Small intestine (tissue), 7 donors: ENCODE measurements around the gene RNF135. TPM values are rescaled to one million over a fixed set of nuclear protein-coding genes. Genes with fewer than 3 reads are reported as not detected.

Source experiments
- DNase-seq, 2 donors: peaks; one replicate each; pipeline versions ENCODE4 v3.0.0 to v3.0.0-alpha.2; 2013
- FAIRE-seq: peaks from 2 replicates; lab custom pipeline; 2012; peaks lifted over from hg19 to GRCh38; lab: Jason Lieb, UNC
- H3K27ac ChIP-seq, 3 donors: one replicate each; pipeline ENCODE4 v1.5.1; 2013; ENCODE audit warnings: low read length in 2 of 3, mild to moderate bottlenecking in 2 of 3, control low read depth in 1 of 3, inconsistent platforms in 1 of 3, low read depth in 1 of 3, moderate library complexity in 1 of 3
- H3K27me3 ChIP-seq, 3 donors: one replicate each; pipeline ENCODE4 v1.6.1; 2013; ENCODE audit warnings: low read length in 3 of 3, inconsistent platforms in 1 of 3; ENCODE audit not compliant: control insufficient read depth in 3 of 3, insufficient read depth in 3 of 3
- H3K36me3 ChIP-seq, 3 donors: one replicate each; pipeline ENCODE4 v1.6.1; 2013; ENCODE audit warnings: low read length in 3 of 3, inconsistent platforms in 1 of 3, low read depth in 1 of 3, mild to moderate bottlenecking in 1 of 3, moderate library complexity in 1 of 3; ENCODE audit not compliant: control insufficient read depth in 3 of 3, insufficient read depth in 2 of 3
- H3K4me1 ChIP-seq, 3 donors: one replicate each; pipeline ENCODE4 v1.6.1; 2013; ENCODE audit warnings: low read length in 2 of 3, inconsistent platforms in 1 of 3, low read depth in 1 of 3, mild to moderate bottlenecking in 1 of 3, moderate library complexity in 1 of 3; ENCODE audit not compliant: control insufficient read depth in 3 of 3, insufficient read depth in 2 of 3
- H3K4me3 ChIP-seq, 3 donors: one replicate each; pipeline ENCODE4 v1.5.1; 2013; ENCODE audit warnings: low read length in 3 of 3, control low read depth in 1 of 3, inconsistent platforms in 1 of 3, low read depth in 1 of 3, mild to moderate bottlenecking in 1 of 3, moderate library complexity in 1 of 3
- H3K9me3 ChIP-seq, 2 donors: one replicate each; pipeline ENCODE4 v1.6.1; 2013; ENCODE audit warnings: low read depth in 1 of 2, low read length in 1 of 2; ENCODE audit not compliant: control insufficient read depth in 2 of 2, insufficient read depth in 1 of 2
- polyA plus RNA-seq, 4 donors: library from polyadenylated mRNA; stranded (reverse) in 3 of 4; unstranded in 1 of 4; fragments of 200-250 nt in 3 of 4; fragments of 120-200 nt in 1 of 4; gene quantifications; one replicate each; pipeline versions ENCODE4 v1.2.1 to v1.2.3, GENCODE V29; 2013
- donor health status: healthy with polysubstance abuse.
- donor health status: control.
- donor health status: control.
- donor health status: Bipolar disorder and iron deficiency.
- donor health status: healthy.

Gene RNF135
- polyA plus RNA-seq, 4 donors: 12.3 to 20.5 (median 15.4) TPM

GRCh38 chr17:31048142-31048541, 77.3 kb downstream of the RNF135 start:
- FAIRE-seq (no peak), DNase-seq (no peak)
- H3K9me3 ChIP-seq: peaks cover 0 to 6% of the 10 kb centered on the region in 2 donors
- no peak overlapping the region for H3K4me3 ChIP-seq
- no peak overlapping the region for H3K27ac ChIP-seq
- H3K4me1 ChIP-seq: peaks cover 0 to 5% (median 0%) of the 10 kb centered on the region in 3 donors
- H3K27me3 ChIP-seq: no peaks in the 10 kb centered on the region
- peaks cover 0 to 2% (median 0%) of the 10 kb centered on the region in 3 donors for H3K36me3 ChIP-seq

- no peaks in the 10 kb centered on the region for H3K27me3 ChIP-seq
- no peak overlapping the region for H3K4me3 ChIP-seq
- H3K9me3 ChIP-seq: peaks cover 0 to 6% of the 10 kb centered on the region in 2 donors
- peaks cover 0 to 2% (median 0%) of the 10 kb centered on the region in 3 donors for H3K36me3 ChIP-seq
- FAIRE-seq (no peak), DNase-seq (no peak)
- no peak overlapping the region for H3K27ac ChIP-seq
- H3K4me1 ChIP-seq: peaks cover 0 to 5% (median 0%) of the 10 kb centered on the region in 3 donors
Measured at GRCh38 chr17:31048780-31049179, 77.9 kb downstream of the RNF135 start.

Other genes with a start within 250 kb of the RNF135 start
- 1 to 10 TPM; 5.6 to 10.0 (median 5.9) TPM for gene CRLF3, start 146.3 kb upstream of the RNF135 start, polyA plus RNA-seq
- gene ATAD5, start 139.1 kb upstream of the RNF135 start, polyA plus RNA-seq: 1 to 10 TPM in 2 of 4 donors, under 1 TPM in 2; 0.22 to 4.9 (median 0.82) TPM
- gene TEFM, start 64.8 kb upstream of the RNF135 start, polyA plus RNA-seq: 10 to 100 TPM; 11.2 to 24.5 (median 12.8) TPM
- 1 to 10 TPM in 3 of 4 donors, under 1 TPM in 1; 0.89 to 6.1 (median 4.2) TPM for gene ADAP2, start 49.1 kb upstream of the RNF135 start, polyA plus RNA-seq
- gene NF1, start 123.9 kb downstream of the RNF135 start, polyA plus RNA-seq: 10 to 100 TPM in 2 of 4 donors, 1 to 10 TPM in 2; 7.7 to 27.3 (median 9.5) TPM